GM12872 (cell line): ENCODE results near the gene SLC7A10.

ENCODE experiments used
- CTCF ChIP-seq: IDR thresholded peaks from 3 replicates; pipeline ENCODE4 v1.5.1; 2011; ENCODE audit warnings: low read depth, mild to moderate bottlenecking, low read length, moderate library complexity; ENCODE audit not compliant: insufficient read depth

Gene SLC7A10

GRCh38 chr19:33174186-33174585 lies 51.5 kb downstream of the SLC7A10 start:
- TF ChIP-seq CTCF = no peak

GRCh38 chr19:33171916-33172359 lies 53.7 kb downstream of the SLC7A10 start:
- TF ChIP-seq CTCF = no peak

GRCh38 chr19:33171222-33171795 lies 54.3 kb downstream of the SLC7A10 start:
- no peak for TF ChIP-seq CTCF

- no peak for TF ChIP-seq CTCF
Measured at GRCh38 chr19:33168528-33168927, 57.1 kb downstream of the SLC7A10 start.

GRCh38 chr19:33167438-33167837 lies 58.2 kb downstream of the SLC7A10 start:
- TF ChIP-seq CTCF = no peak

GRCh38 chr19:33163481-33163880 lies 62.2 kb downstream of the SLC7A10 start:
- no peak for TF ChIP-seq CTCF

- no peak for TF ChIP-seq CTCF
Measured at GRCh38 chr19:33161201-33161600, 64.4 kb downstream of the SLC7A10 start.
